Caco-2 (cell line): ENCODE results near the gene KIRREL3. TPM values are rescaled to one million over a fixed set of nuclear protein-coding genes. Genes with fewer than 3 reads are reported as not detected.

Experiments
- BruUV-seq: library from RNA; stranded (reverse); fragments of 400-500 nt; replicated peaks from 2 replicates; lab custom pipeline; 2021; lab: Mats Ljungman, UMichigan
- CTCF ChIA-PET: fragments of 300-600 bp; sonication (Branson Sonifier 250); formaldehyde crosslinking; loops from one replicate; lab custom pipeline; 2022; ENCODE audit warnings: antibody characterized with exemption; lab: Charles Lee
- POLR2A ChIA-PET: fragments of 300-600 bp; sonication (Branson Sonifier 250); formaldehyde crosslinking; loops from one replicate; lab custom pipeline; 2022; ENCODE audit warnings: antibody characterized with exemption; lab: Charles Lee
- DNase-seq, 2 experiments: peaks; one replicate each; pipeline versions ENCODE4 v3.0.0 to v3.0.0-alpha.2; 2020 to 2022
- H3K27me3 ChIP-seq: replicated peaks from 2 replicates; pipeline ENCODE4 v1.6.0; 2011; ENCODE audit warnings: low read length; ENCODE audit not compliant: control insufficient read depth, insufficient read depth
- H3K36me3 ChIP-seq: 2 replicates; pipeline ENCODE4 v1.5.1; 2011; ENCODE audit warnings: low read length; ENCODE audit not compliant: control insufficient read depth, insufficient read depth
- H3K4me1 ChIP-seq: fragments of 250-450 bp; sonication (Bioruptor Pico); 2 replicates; pipeline ENCODE4 v1.5.1; 2020; ENCODE audit warnings: mild to moderate bottlenecking
- H3K4me3 ChIP-seq: 2 replicates; pipeline ENCODE4 v1.5.1; 2011; ENCODE audit warnings: low read depth, mild to moderate bottlenecking, control low read depth, low read length
- H3K9me3 ChIP-seq: fragments of 250-450 bp; sonication (Bioruptor Pico); 2 replicates; pipeline ENCODE4 v1.5.1; 2020; ENCODE audit warnings: mild to moderate bottlenecking, moderate library complexity
- H3K27ac Mint-ChIP-seq: one replicate; pipeline ENCODE4 v1.8.0; 2022; ENCODE audit warnings: mixed read lengths; ENCODE audit not compliant: unreplicated experiment
- H3K27me3 Mint-ChIP-seq: one replicate; pipeline ENCODE4 v1.8.0; 2022; ENCODE audit warnings: mixed read lengths; ENCODE audit not compliant: insufficient read depth, unreplicated experiment
- H3K36me3 Mint-ChIP-seq: one replicate; pipeline ENCODE4 v1.8.0; 2022; ENCODE audit warnings: mild to moderate bottlenecking, mixed read lengths; ENCODE audit not compliant: insufficient read depth, unreplicated experiment
- H3K4me1 Mint-ChIP-seq: one replicate; pipeline ENCODE4 v1.8.0; 2022; ENCODE audit warnings: low read depth, mixed read lengths; ENCODE audit not compliant: unreplicated experiment
- H3K4me3 Mint-ChIP-seq: one replicate; pipeline ENCODE4 v1.8.0; 2022; ENCODE audit warnings: mild to moderate bottlenecking, moderate library complexity, mixed read lengths; ENCODE audit not compliant: unreplicated experiment
- H3K9me3 Mint-ChIP-seq: one replicate; pipeline ENCODE4 v1.8.0; 2022; ENCODE audit warnings: mixed read lengths; ENCODE audit not compliant: unreplicated experiment
- CTCF ChIP-seq, 2 experiments: fragments of 200-600 bp in 1 of 2; IDR thresholded peaks; 1 replicate in 1 of 2; 2 replicates in 1 of 2; pipeline versions ENCODE4 v1.5.1 to v1.8.0; 2011 to 2022; ENCODE audit warnings: antibody characterized with exemption in 1 of 2, control low read depth in 1 of 2, inconsistent platforms in 1 of 2, low read depth in 1 of 2, low read length in 1 of 2, mild to moderate bottlenecking in 1 of 2, moderate library complexity in 1 of 2; ENCODE audit not compliant: insufficient read depth in 1 of 2, severe bottlenecking in 1 of 2, unreplicated experiment in 1 of 2
- intact Hi-C: fragments of 100-400 bp; cut with micrococcal nuclease; formaldehyde crosslinking; loops from one replicate; pipeline ENCODE4 v1.10.0; 2022; ENCODE audit not compliant: unreplicated experiment
- total RNA-seq: library from RNA; stranded (reverse); gene quantifications from 2 replicates; pipeline ENCODE4 v1.2.3, GENCODE V29; 2022

Gene KIRREL3
- total RNA-seq, 1 experiment from 2014 or later = not detected

DNA sequence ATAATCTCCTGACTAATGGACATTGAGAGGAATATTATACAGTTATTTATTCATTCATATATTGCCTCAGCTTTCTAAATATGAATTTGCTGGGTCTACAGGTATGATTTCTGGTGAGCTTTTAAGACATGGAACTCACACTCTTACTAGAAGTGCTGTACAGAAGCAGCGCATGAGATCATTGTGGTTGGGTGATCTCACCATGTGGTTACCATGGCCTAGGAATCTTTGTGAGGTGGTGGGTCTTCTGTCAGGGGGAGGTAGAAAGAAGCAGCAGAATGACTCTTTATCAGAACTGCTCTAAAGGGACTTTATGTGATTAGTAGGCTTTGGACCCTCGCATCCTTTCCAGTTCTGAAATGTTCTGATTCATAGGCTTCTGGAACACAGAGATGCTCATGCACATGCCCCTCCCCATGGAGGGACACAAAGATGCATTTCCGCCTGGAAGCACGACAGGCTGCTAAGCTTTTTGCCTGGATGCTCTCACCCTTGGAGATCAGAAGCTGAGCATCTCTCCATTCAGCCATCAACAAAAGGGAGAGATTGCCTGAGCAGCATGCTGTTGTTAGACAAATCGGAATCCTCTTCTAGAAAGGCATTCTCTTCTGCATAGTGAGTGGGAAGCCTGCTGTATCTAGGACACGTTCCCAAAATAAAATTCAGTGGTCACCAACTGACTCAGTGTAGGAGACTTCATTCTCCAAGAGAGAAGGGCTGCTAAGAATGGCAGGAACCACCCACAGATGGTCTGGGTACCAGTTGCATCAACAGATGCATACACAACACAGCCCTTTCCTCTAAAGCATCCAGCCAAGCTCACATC, 51.3 kb downstream of the KIRREL3 start:
- CTCF ChIA-PET = no interaction called here
- peaks cover 16% of the 10 kb centered on the region for H3K27me3 Mint-ChIP-seq

DNA sequence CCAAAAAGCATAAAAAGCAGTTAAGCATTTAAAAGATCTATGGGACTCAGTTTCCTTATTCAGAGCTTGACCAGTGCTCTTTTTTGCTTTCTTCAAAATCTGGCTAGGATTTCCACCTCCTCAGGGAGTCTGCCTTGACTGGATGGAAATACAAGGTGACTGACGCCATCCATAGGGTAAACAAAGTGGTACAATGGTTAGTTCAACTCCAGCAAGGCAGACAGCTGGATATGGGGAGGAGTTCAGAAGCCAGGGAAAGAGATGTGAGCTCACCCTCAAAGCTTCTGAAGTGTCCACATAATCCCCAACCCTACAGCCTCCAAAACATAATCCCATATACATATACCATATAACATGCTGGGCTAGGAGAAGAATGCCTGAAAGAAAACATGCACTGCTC, 52.0 kb downstream of the KIRREL3 start:
- POLR2A ChIA-PET = no interaction called here
- Histone ChIP-seq H3K4me1 (no peaks in the 10 kb centered on the region), H3K9me3 (no peaks in the 10 kb centered on the region), H3K27me3 (no peaks in the 10 kb centered on the region), H3K4me3 (no peak overlapping the region), H3K36me3 (no peaks in the 10 kb centered on the region)
- Mint-ChIP-seq H3K36me3 (no peaks in the 10 kb centered on the region), H3K27ac (no peak overlapping the region), H3K4me1 (no peaks in the 10 kb centered on the region), H3K27me3 (peaks cover 17% of the 10 kb centered on the region), H3K4me3 (no peak overlapping the region), H3K9me3 (no peaks in the 10 kb centered on the region)
- no TSS peak for BruUV-seq
- CTCF ChIA-PET = no interaction called here
- TF ChIP-seq CTCF (IDR thresholded peaks at IDR 0.05; ENCODE audit: insufficient read depth in 1 of 2, low read depth in 1 of 2, low read length in 1 of 2, severe bottlenecking in 1 of 2, unreplicated experiment in 1 of 2) = no peak
- intact Hi-C loops = no loop called here
- DNase-seq = no peak

More for the DNA sequence above, 51.3 kb downstream of the KIRREL3 start:
- intact Hi-C loops = no loop called here
- H3K27ac Mint-ChIP-seq = no peak overlapping the region
- H3K27me3 ChIP-seq = no peaks in the 10 kb centered on the region
- POLR2A ChIA-PET = no interaction called here
- no peaks in the 10 kb centered on the region for H3K4me1 Mint-ChIP-seq
- no peaks in the 10 kb centered on the region for H3K9me3 ChIP-seq
- no peaks in the 10 kb centered on the region for H3K36me3 ChIP-seq
- H3K4me3 ChIP-seq = no peak overlapping the region
- BruUV-seq = no TSS peak
- H3K36me3 Mint-ChIP-seq = no peaks in the 10 kb centered on the region
- H3K4me3 Mint-ChIP-seq = no peak overlapping the region
- no peaks in the 10 kb centered on the region for H3K4me1 ChIP-seq
- H3K9me3 Mint-ChIP-seq = no peaks in the 10 kb centered on the region
- no peak for DNase-seq
- TF ChIP-seq CTCF (IDR thresholded peaks at IDR 0.05; ENCODE audit: insufficient read depth in 1 of 2, low read depth in 1 of 2, low read length in 1 of 2, severe bottlenecking in 1 of 2, unreplicated experiment in 1 of 2) = no peak

DNA sequence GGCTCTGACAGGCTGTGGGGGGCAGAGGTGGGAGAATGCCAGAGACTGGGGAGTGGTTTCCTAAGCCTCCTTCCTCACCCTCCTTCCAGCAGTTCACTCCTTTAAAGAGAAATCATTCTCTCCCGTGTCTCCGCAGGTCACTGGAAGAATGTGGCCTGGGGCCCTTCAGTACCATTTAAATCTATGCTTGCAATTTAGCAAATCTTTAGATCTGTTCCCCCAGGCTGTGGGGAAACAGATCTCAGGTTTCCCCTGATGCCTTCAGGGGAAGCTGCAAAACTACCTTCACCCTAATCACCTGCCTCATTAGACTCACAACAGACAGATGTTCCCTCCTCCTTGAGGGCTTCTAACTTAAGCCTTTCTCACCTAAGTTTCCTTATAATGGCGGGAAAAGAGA, 55.3 kb downstream of the KIRREL3 start:
- Histone ChIP-seq H3K36me3 (no peaks in the 10 kb centered on the region), H3K9me3 (no peaks in the 10 kb centered on the region), H3K27me3 (no peaks in the 10 kb centered on the region), H3K4me3 (no peak overlapping the region), H3K4me1 (no peaks in the 10 kb centered on the region)
- DNase-seq = no peak
- ChIA-PET CTCF (no interaction called here), POLR2A (no interaction called here)
- Mint-ChIP-seq H3K4me3 (no peak overlapping the region), H3K4me1 (no peaks in the 10 kb centered on the region), H3K36me3 (no peaks in the 10 kb centered on the region), H3K27ac (no peak overlapping the region), H3K27me3 (peaks cover 27% of the 10 kb centered on the region), H3K9me3 (no peaks in the 10 kb centered on the region)
- BruUV-seq = no TSS peak
- intact Hi-C loops = no loop called here
- no peak for TF ChIP-seq CTCF (IDR thresholded peaks at IDR 0.05; ENCODE audit: insufficient read depth in 1 of 2, low read depth in 1 of 2, low read length in 1 of 2, severe bottlenecking in 1 of 2, unreplicated experiment in 1 of 2)
